Measurements from ENCODE around the gene ADM. TPM values are rescaled to one million over a fixed set of nuclear protein-coding genes. Genes with fewer than 3 reads are reported as not detected.

Gene ADM
- total and polyA plus RNA-seq, 2 donors (not counting 1 experiment from before 2014, with no cell fraction given) = 2.3 to 10.4 TPM

- Mint-ChIP-seq H3K9me3 (ENCODE audit: insufficient read depth) (no peaks in the 10 kb centered on the region), H3K4me1 (peaks cover 8% of the 10 kb centered on the region), H3K4me3 (no peak overlapping the region), H3K27me3 (peaks cover 29% of the 10 kb centered on the region), H3K27ac (no peak overlapping the region)
- H2AFZ ChIP-seq (ENCODE audit: insufficient read depth, low read depth, low read length, poor library complexity, severe bottlenecking) = no peak overlapping the region
- no peak for DNase-seq
- ATAC-seq (ENCODE audit: low read depth) = no peak
- no peaks in the 10 kb centered on the region for H4K20me1 ChIP-seq (ENCODE audit: control insufficient read depth, insufficient read depth, low read length, poor library complexity, severe bottlenecking)
- ChIA-PET CTCF (interaction anchor here (1.0 kb wide), 1 partner anchor 15 kb away, joined by 3 read pairs; no protein-coding TSS in a partner anchor), POLR2A (no interaction called here)
- intact Hi-C loops (cut with micrococcal nuclease) = no loop called here
- H3K4me2 ChIP-seq (replicated peaks; ENCODE audit: low read depth, low read length, poor library complexity, severe bottlenecking) = no peak overlapping the region
- no peak overlapping the region for H3K27ac ChIP-seq (ENCODE audit: low read length in 2 of 2)
- no peak overlapping the region for H3K4me3 ChIP-seq (ENCODE audit: control extremely low read depth in 1 of 5, extremely low read depth in 1 of 5, insufficient read depth in 1 of 5, low read depth in 2 of 5, low read length in 4 of 5)
- H3K9ac ChIP-seq (ENCODE audit: low read length) = no peak overlapping the region
- H3K9me3 ChIP-seq (ENCODE audit: control extremely low read depth in 1 of 3, control insufficient read depth in 2 of 3, insufficient read depth in 1 of 3, low read length in 2 of 3) = no peaks in the 10 kb centered on the region
- TF ChIP-seq EZH2 (IDR thresholded peaks at IDR 0.05; ENCODE audit: borderline replicate concordance, insufficient read depth, low read depth, low read length, poor library complexity, severe bottlenecking) = no peak
- no peak for TF ChIP-seq CTCF (IDR thresholded peaks at IDR 0.05)
- no peaks in the 10 kb centered on the region for H3K36me3 ChIP-seq (replicated peaks in 1 of 2; ENCODE audit: control extremely low read depth in 1 of 2, control insufficient read depth in 1 of 2, extremely low read depth in 1 of 2, insufficient read depth in 2 of 2, low read length in 1 of 2)
- WGBS (ENCODE audit: insufficient coverage) = 95% methylated on average over 15 of the region's 20 CpGs
- H3K79me2 ChIP-seq (ENCODE audit: control insufficient read depth, insufficient read depth, low read length) = no peaks in the 10 kb centered on the region
- H3K27me3 ChIP-seq (replicated peaks in 1 of 4; ENCODE audit: control extremely low read depth in 1 of 4, control insufficient read depth in 3 of 4, insufficient read depth in 4 of 4, low read length in 3 of 4) = peaks cover 0 to 7% (median 2%) of the 10 kb centered on the region in 4 experiments
- no peaks in the 10 kb centered on the region for H3K4me1 ChIP-seq (ENCODE audit: control insufficient read depth in 2 of 2, insufficient read depth in 2 of 2, low read length in 2 of 2)
These were observed 47.1 kb downstream of the ADM start for GRCh38 chr11:10351765-10352641.

- no peak overlapping the region for H3K4me3 ChIP-seq (ENCODE audit: control extremely low read depth in 1 of 5, extremely low read depth in 1 of 5, insufficient read depth in 1 of 5, low read depth in 2 of 5, low read length in 4 of 5)
- H3K27me3 Mint-ChIP-seq = peaks cover 34% of the 10 kb centered on the region
- H3K4me2 ChIP-seq (replicated peaks; ENCODE audit: low read depth, low read length, poor library complexity, severe bottlenecking) = no peak overlapping the region
- no peaks in the 10 kb centered on the region for H4K20me1 ChIP-seq (ENCODE audit: control insufficient read depth, insufficient read depth, low read length, poor library complexity, severe bottlenecking)
- no peaks in the 10 kb centered on the region for H3K36me3 ChIP-seq (replicated peaks in 1 of 2; ENCODE audit: control extremely low read depth in 1 of 2, control insufficient read depth in 1 of 2, extremely low read depth in 1 of 2, insufficient read depth in 2 of 2, low read length in 1 of 2)
- no peaks in the 10 kb centered on the region for H3K4me1 ChIP-seq (ENCODE audit: control insufficient read depth in 2 of 2, insufficient read depth in 2 of 2, low read length in 2 of 2)
- CTCF ChIA-PET = interaction anchor here (1.0 kb wide), 1 partner anchor 14 kb away, joined by 3 read pairs; no protein-coding TSS in a partner anchor
- ATAC-seq (ENCODE audit: low read depth) (no peak), DNase-seq (no peak)
- no peaks in the 10 kb centered on the region for H3K9me3 ChIP-seq (ENCODE audit: control extremely low read depth in 1 of 3, control insufficient read depth in 2 of 3, insufficient read depth in 1 of 3, low read length in 2 of 3)
- POLR2A ChIA-PET = no interaction called here
- no peak overlapping the region for H2AFZ ChIP-seq (ENCODE audit: insufficient read depth, low read depth, low read length, poor library complexity, severe bottlenecking)
- no peaks in the 10 kb centered on the region for H3K79me2 ChIP-seq (ENCODE audit: control insufficient read depth, insufficient read depth, low read length)
- no peak overlapping the region for H3K4me3 Mint-ChIP-seq
- intact Hi-C loops (cut with micrococcal nuclease) = no loop called here
- no peaks in the 10 kb centered on the region for H3K9me3 Mint-ChIP-seq (ENCODE audit: insufficient read depth)
- no peak overlapping the region for H3K27ac ChIP-seq (ENCODE audit: low read length in 2 of 2)
- H3K4me1 Mint-ChIP-seq = peaks cover 8% of the 10 kb centered on the region
- no CpG with 5 or more reads among the region's 5 CpGs for WGBS (ENCODE audit: insufficient coverage)
- H3K27ac Mint-ChIP-seq = no peak overlapping the region
- peaks cover 0 to 7% (median 2%) of the 10 kb centered on the region in 4 experiments for H3K27me3 ChIP-seq (replicated peaks in 1 of 4; ENCODE audit: control extremely low read depth in 1 of 4, control insufficient read depth in 3 of 4, insufficient read depth in 4 of 4, low read length in 3 of 4)
- H3K9ac ChIP-seq (ENCODE audit: low read length) = no peak overlapping the region
- TF ChIP-seq CTCF (IDR thresholded peaks at IDR 0.05) (no peak), EZH2 (IDR thresholded peaks at IDR 0.05; ENCODE audit: borderline replicate concordance, insufficient read depth, low read depth, low read length, poor library complexity, severe bottlenecking) (no peak)
These were observed 48.2 kb downstream of the ADM start for GRCh38 chr11:10352921-10353550.
